HG02884 (cell line): ENCODE results near the gene POLR1A.

Experiments
- ATAC-seq: cut with Tn5 transposase; IDR thresholded peaks from one replicate; pipeline ENCODE4 v1.9.1; 2021; ENCODE audit warnings: mild to moderate bottlenecking, moderate library complexity; ENCODE audit not compliant: unreplicated experiment

POLR1A gene

GRCh38 chr2:86023366-86023712 lies 82.3 kb downstream of the POLR1A start:
- no peak for ATAC-seq

- no peak for ATAC-seq
These were observed 82.9 kb downstream of the POLR1A start for GRCh38 chr2:86022661-86023365.

- no peak for ATAC-seq
These were observed 84.0 kb downstream of the POLR1A start for GRCh38 chr2:86021396-86022378.

- no peak for ATAC-seq
These were observed 84.7 kb downstream of the POLR1A start for GRCh38 chr2:86020984-86021383.

GRCh38 chr2:86019121-86019520 lies 86.6 kb downstream of the POLR1A start:
- ATAC-seq, result no peak

- no peak for ATAC-seq
These were observed 87.5 kb downstream of the POLR1A start for GRCh38 chr2:86017901-86018896.

GRCh38 chr2:86016581-86016980 lies 89.1 kb downstream of the POLR1A start:
- no peak for ATAC-seq

- ATAC-seq, result no peak
These were observed 90.0 kb downstream of the POLR1A start for GRCh38 chr2:86015699-86016098.

- no peak for ATAC-seq
These were observed 90.7 kb downstream of the POLR1A start for GRCh38 chr2:86015006-86015405.

- ATAC-seq, result no peak
These were observed 91.2 kb downstream of the POLR1A start for GRCh38 chr2:86014493-86014892.

- no peak for ATAC-seq
These were observed 93.5 kb downstream of the POLR1A start for GRCh38 chr2:86012007-86012712.

GRCh38 chr2:86011449-86011941 lies 94.2 kb downstream of the POLR1A start:
- no peak for ATAC-seq

GRCh38 chr2:86010083-86010482 lies 95.6 kb downstream of the POLR1A start:
- no peak for ATAC-seq

- ATAC-seq, result no peak
These were observed 99.2 kb downstream of the POLR1A start for GRCh38 chr2:86006524-86006923.

- no peak for ATAC-seq
These were observed 101.7 kb downstream of the POLR1A start for GRCh38 chr2:86003967-86004366.

GRCh38 chr2:86003104-86003503 lies 102.6 kb downstream of the POLR1A start:
- no peak for ATAC-seq

- no peak for ATAC-seq
These were observed 103.3 kb downstream of the POLR1A start for GRCh38 chr2:86002375-86002774.

- no peak for ATAC-seq
These were observed 104.4 kb downstream of the POLR1A start for GRCh38 chr2:86001326-86001725.

GRCh38 chr2:86000938-86001312 lies 104.8 kb downstream of the POLR1A start:
- ATAC-seq, result no peak
